ENCODE results near the gene PRKCA.

DNA sequence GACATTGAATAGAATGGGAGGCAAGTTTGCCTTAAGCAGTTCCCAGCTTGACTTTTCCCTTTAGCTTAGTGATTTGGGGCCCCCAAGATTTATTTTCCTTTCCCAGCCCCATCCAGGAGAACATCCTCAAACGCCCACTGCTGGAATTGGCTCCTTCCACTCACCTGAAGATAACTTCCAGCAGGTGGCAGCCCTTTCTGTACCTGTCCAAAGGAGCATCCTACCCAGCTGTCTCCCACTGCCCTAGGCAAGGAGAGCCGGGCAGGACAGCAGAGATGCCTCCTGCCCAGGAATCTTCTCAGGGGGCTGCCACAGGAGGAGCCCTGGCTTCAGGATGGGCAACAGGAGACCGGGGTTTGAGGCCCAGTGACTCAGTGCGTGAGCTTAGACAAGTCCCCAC is 538.9 kb downstream of the PRKCA start:
- TF ChIP-seq EZH2 (IDR thresholded peaks at IDR 0.05) (no peak), FOXP2 (optimal IDR thresholded peaks at IDR 0.05; ENCODE audit: control extremely low read depth, extremely low read length, insufficient read depth) (no peak)

All from SK-N-MC (cell line).